ENCODE results near the gene DENND1A.

DNA sequence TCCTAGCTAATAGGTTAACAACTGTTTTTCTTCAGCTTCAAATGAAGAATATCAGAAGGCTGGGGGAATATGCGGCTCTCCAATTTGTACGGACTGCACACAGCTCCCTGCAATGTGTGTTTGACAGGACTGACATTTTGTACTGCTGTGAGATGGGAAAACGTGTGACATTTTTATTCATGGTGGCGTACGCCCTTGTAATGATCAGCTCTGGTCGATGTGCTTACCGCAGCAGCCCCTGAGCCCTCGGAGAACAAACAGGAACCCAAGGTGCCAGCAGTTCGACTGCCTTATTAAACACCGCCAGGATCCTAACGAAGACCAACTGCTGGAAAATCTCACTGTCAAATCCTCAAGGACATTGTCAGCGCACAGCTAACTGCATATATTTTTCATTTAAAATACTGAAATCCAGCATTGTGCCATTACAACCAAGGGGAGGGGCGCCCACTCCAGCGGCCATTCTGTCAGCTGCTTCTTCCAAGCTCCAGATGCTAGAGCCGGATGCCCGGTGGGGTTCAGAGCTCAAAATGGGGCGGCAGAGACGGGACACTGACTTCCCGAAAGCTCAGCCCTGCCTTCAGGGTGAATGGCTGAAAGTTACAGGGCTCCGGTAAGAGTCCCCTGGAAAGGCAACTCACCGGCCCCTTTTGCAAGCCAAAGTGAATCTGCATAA, 507.2 kb downstream of the DENND1A start:
- TF ChIP-seq, protein P1, sequence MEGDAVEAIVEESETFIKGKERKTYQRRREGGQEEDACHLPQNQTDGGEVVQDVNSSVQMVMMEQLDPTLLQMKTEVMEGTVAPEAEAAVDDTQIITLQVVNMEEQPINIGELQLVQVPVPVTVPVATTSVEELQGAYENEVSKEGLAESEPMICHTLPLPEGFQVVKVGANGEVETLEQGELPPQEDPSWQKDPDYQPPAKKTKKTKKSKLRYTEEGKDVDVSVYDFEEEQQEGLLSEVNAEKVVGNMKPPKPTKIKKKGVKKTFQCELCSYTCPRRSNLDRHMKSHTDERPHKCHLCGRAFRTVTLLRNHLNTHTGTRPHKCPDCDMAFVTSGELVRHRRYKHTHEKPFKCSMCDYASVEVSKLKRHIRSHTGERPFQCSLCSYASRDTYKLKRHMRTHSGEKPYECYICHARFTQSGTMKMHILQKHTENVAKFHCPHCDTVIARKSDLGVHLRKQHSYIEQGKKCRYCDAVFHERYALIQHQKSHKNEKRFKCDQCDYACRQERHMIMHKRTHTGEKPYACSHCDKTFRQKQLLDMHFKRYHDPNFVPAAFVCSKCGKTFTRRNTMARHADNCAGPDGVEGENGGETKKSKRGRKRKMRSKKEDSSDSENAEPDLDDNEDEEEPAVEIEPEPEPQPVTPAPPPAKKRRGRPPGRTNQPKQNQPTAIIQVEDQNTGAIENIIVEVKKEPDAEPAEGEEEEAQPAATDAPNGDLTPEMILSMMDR (IDR thresholded peaks at IDR 0.05; ENCODE audit: low read depth, low read length, missing input control), result no peak
- no peak for TF ChIP-seq RAD21 (IDR thresholded peaks at IDR 0.05)
- no peak for TF ChIP-seq TAF1 (conservative IDR thresholded peaks at IDR 0.05)
- no peak for TF ChIP-seq FOXA1 (IDR thresholded peaks at IDR 0.05)
- TF ChIP-seq, protein P2, sequence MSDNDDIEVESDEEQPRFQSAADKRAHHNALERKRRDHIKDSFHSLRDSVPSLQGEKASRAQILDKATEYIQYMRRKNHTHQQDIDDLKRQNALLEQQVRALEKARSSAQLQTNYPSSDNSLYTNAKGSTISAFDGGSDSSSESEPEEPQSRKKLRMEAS (IDR thresholded peaks at IDR 0.05), result no peak
- TF ChIP-seq NR2F2 (IDR thresholded peaks at IDR 0.05), result no peak
- no peak for TF ChIP-seq YY1 (IDR thresholded peaks at IDR 0.05)
- TF ChIP-seq SP1 (IDR thresholded peaks at IDR 0.05), result no peak
- TF ChIP-seq, protein P3, sequence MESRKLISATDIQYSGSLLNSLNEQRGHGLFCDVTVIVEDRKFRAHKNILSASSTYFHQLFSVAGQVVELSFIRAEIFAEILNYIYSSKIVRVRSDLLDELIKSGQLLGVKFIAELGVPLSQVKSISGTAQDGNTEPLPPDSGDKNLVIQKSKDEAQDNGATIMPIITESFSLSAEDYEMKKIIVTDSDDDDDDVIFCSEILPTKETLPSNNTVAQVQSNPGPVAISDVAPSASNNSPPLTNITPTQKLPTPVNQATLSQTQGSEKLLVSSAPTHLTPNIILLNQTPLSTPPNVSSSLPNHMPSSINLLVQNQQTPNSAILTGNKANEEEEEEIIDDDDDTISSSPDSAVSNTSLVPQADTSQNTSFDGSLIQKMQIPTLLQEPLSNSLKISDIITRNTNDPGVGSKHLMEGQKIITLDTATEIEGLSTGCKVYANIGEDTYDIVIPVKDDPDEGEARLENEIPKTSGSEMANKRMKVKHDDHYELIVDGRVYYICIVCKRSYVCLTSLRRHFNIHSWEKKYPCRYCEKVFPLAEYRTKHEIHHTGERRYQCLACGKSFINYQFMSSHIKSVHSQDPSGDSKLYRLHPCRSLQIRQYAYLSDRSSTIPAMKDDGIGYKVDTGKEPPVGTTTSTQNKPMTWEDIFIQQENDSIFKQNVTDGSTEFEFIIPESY (IDR thresholded peaks at IDR 0.05), result no peak
- TF ChIP-seq, protein P4, sequence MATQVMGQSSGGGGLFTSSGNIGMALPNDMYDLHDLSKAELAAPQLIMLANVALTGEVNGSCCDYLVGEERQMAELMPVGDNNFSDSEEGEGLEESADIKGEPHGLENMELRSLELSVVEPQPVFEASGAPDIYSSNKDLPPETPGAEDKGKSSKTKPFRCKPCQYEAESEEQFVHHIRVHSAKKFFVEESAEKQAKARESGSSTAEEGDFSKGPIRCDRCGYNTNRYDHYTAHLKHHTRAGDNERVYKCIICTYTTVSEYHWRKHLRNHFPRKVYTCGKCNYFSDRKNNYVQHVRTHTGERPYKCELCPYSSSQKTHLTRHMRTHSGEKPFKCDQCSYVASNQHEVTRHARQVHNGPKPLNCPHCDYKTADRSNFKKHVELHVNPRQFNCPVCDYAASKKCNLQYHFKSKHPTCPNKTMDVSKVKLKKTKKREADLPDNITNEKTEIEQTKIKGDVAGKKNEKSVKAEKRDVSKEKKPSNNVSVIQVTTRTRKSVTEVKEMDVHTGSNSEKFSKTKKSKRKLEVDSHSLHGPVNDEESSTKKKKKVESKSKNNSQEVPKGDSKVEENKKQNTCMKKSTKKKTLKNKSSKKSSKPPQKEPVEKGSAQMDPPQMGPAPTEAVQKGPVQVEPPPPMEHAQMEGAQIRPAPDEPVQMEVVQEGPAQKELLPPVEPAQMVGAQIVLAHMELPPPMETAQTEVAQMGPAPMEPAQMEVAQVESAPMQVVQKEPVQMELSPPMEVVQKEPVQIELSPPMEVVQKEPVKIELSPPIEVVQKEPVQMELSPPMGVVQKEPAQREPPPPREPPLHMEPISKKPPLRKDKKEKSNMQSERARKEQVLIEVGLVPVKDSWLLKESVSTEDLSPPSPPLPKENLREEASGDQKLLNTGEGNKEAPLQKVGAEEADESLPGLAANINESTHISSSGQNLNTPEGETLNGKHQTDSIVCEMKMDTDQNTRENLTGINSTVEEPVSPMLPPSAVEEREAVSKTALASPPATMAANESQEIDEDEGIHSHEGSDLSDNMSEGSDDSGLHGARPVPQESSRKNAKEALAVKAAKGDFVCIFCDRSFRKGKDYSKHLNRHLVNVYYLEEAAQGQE (IDR thresholded peaks at IDR 0.05), result no peak
- no peak for TF ChIP-seq GABPA (IDR thresholded peaks at IDR 0.05 in 1 of 2, conservative IDR thresholded peaks at IDR 0.05 in 1 of 2)
